Lower leg skin (tissue), 3 donors: ENCODE results near the gene PRDM4.

Experiments used
- CTCF ChIP-seq, 3 donors: fragments of 450-650 bp; IDR thresholded peaks; one replicate each; pipeline ENCODE4 v1.5.1; 2016; ENCODE audit warnings: antibody characterized with exemption in 3 of 3, mild to moderate bottlenecking in 3 of 3, moderate library complexity in 2 of 3
- POLR2A ChIP-seq, 2 donors: fragments of 450-650 bp; IDR thresholded peaks; one replicate each; pipeline ENCODE4 v1.6.1; 2016 to 2017; ENCODE audit warnings: antibody characterized with exemption in 2 of 2, mild to moderate bottlenecking in 1 of 2, moderate library complexity in 1 of 2

- TF ChIP-seq CTCF (IDR thresholded peaks at IDR 0.05) (no peak), POLR2A (IDR thresholded peaks at IDR 0.05) (no peak)
These were observed 37.6 kb upstream of the PRDM4 start for GRCh38 chr12:107798580-107798979.
